ENCODE data around the gene TMEM38A.

GRCh38 chr19:16670291-16670690 is 9.4 kb downstream of the TMEM38A start:
- no peak for TF ChIP-seq CTCF (IDR thresholded peaks at IDR 0.05; ENCODE audit: low read length)
- no peak for TF ChIP-seq EZH2phosphoT487 (IDR thresholded peaks at IDR 0.05; ENCODE audit: low read length)
